ENCODE data around the gene HES7.
"Not testable (repeated sequence)": the region's sequence is repeated elsewhere in the genome, so short reads cannot be mapped to it uniquely, and the experiment has no call there.

The HES7 gene

DNA sequence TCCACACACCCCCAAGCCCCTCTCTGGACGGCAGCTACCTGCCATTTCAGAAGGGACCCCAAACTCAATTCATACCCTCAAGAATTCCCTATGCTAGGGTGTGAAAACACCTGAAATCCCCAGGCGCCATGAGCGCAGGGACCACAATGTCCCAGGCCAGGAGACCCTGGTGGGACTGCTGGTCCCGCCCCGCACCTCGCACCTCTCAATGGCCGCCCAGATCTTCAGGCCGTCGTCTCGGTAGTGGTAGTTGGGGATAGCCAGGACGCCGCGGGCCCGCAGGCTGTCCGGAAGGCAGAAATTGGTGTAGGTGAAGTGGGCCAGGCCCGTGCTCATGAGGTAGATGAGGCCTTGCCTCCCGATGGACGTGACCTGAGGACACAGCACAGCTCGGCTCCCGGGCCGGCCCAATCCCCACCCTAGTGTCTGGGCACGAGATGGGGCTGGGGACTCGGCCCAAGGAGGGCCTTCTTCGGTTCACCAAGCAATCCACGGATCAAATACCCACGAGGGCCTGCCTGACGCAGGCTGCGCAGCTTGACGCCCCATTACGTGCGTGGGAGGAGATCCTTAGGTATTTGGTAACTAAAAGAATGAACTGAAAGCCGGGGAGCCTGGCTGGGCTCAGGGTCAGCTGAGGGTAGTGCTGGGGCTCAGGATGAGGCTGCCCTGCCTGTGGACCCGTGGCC lies 14.8 kb downstream of the HES7 start:
- WGBS (ENCODE audit: extremely low coverage, insufficient coverage, low lambda C conversion rate), result no CpG with 5 or more reads among the region's 33 CpGs

DNA sequence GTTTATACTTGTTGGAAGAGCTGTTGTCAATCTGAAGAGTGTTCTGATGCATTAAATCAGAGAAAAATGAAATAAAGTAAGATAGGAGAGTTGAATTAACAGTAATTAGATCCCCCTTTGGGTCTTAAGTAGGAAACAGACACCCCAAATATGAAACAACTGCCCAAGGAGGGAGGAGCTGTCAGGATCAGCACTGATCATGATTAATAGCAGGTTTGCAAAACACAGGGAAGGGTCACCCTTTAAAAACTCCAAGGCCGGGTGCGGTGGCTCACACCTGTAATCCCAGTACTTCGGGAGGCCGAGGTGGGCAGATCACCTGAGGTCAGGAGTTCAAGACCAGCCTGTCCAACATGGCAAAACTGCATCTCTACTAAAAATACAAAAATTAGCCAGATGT lies 16.9 kb downstream of the HES7 start:
- not testable (repeated sequence) for H3K4me3 ChIP-seq (ENCODE audit: low read length); H3K79me1 ChIP-seq (ENCODE audit: low read length); H2AK5ac ChIP-seq (ENCODE audit: low read length); H3K23ac ChIP-seq (ENCODE audit: low read length); H3K79me2 ChIP-seq (ENCODE audit: control insufficient read depth, insufficient read depth, low read length); H4K8ac ChIP-seq (ENCODE audit: low read depth, low read length); H3K56ac ChIP-seq (ENCODE audit: low read length); H3K27me3 ChIP-seq (ENCODE audit: insufficient read depth, low read length, poor library complexity); H3K27ac ChIP-seq (ENCODE audit: low read depth, low read length); H3K9ac ChIP-seq (ENCODE audit: low read length); H3K18ac ChIP-seq (ENCODE audit: low read length); H3K4me1 ChIP-seq (ENCODE audit: control insufficient read depth, low read depth, low read length); H2BK15ac ChIP-seq (replicated peaks; ENCODE audit: low read depth); H3K36me3 ChIP-seq (ENCODE audit: control insufficient read depth, insufficient read depth, low read length); H4K5ac ChIP-seq (ENCODE audit: low read length); H3K4ac ChIP-seq (ENCODE audit: low read depth, low read length); DNase-seq; H3K4me2 ChIP-seq (ENCODE audit: low read length); H2BK5ac ChIP-seq (ENCODE audit: low read length); H2BK120ac ChIP-seq (ENCODE audit: low read depth, low read length)
- no CpG with 5 or more reads among the region's 4 CpGs for WGBS (ENCODE audit: extremely low coverage, insufficient coverage, low lambda C conversion rate)

More for the DNA sequence above, 14.8 kb downstream of the HES7 start:
- no peaks in the 10 kb centered on the region for H3K79me2 ChIP-seq (ENCODE audit: control insufficient read depth, insufficient read depth, low read length)
- no peak overlapping the region for H3K27ac ChIP-seq (ENCODE audit: low read depth, low read length)
- no peak overlapping the region for H2BK5ac ChIP-seq (ENCODE audit: low read length)
- H3K36me3 ChIP-seq (ENCODE audit: control insufficient read depth, insufficient read depth, low read length), result no peaks in the 10 kb centered on the region
- H4K5ac ChIP-seq (ENCODE audit: low read length), result no peak overlapping the region
- H3K23ac ChIP-seq (ENCODE audit: low read length), result no peak overlapping the region
- peaks cover 5% of the 10 kb centered on the region for H3K27me3 ChIP-seq (ENCODE audit: insufficient read depth, low read length, poor library complexity)
- no peaks in the 10 kb centered on the region for H3K4me1 ChIP-seq (ENCODE audit: control insufficient read depth, low read depth, low read length)
- no peak overlapping the region for H4K8ac ChIP-seq (ENCODE audit: low read depth, low read length)
- H2AK5ac ChIP-seq (ENCODE audit: low read length), result no peak overlapping the region
- no peak overlapping the region for H2BK120ac ChIP-seq (ENCODE audit: low read depth, low read length)
- no peak overlapping the region for H3K18ac ChIP-seq (ENCODE audit: low read length)
- no peak overlapping the region for H3K4me3 ChIP-seq (ENCODE audit: low read length)
- no peak overlapping the region for H2BK15ac ChIP-seq (replicated peaks; ENCODE audit: low read depth)
- H3K4ac ChIP-seq (ENCODE audit: low read depth, low read length), result no peak overlapping the region
- no peak overlapping the region for H3K9ac ChIP-seq (ENCODE audit: low read length)
- no peak overlapping the region for H3K4me2 ChIP-seq (ENCODE audit: low read length)
- H3K56ac ChIP-seq (ENCODE audit: low read length), result no peak overlapping the region
- no peak for DNase-seq
- no peaks in the 10 kb centered on the region for H3K79me1 ChIP-seq (ENCODE audit: low read length)

DNA sequence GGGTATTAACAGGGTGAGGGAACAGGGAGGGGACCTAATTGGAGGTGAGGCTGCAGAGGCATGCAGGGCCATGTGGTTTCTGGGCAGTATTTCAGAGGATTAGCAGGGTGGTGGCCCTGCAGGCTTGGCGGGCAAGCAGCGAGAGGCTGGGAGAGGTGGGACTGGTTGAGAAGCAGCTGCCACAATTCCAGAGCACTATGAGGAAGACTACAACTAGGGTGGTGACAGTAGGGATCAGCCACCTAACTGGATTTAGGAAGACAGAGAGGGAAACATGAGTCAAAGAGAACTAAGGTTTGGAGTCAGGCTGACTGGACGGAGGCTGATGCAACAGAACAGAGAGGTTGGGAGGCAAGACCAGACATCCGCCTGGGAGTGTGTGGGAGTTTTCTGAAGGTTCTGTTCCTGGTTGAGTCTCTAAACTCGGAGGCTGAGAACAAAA lies 17.9 kb downstream of the HES7 start:
- Histone ChIP-seq H4K8ac (ENCODE audit: low read depth, low read length) (no peak overlapping the region), H3K4ac (ENCODE audit: low read depth, low read length) (no peak overlapping the region), H3K27ac (ENCODE audit: low read depth, low read length) (no peak overlapping the region), H3K18ac (ENCODE audit: low read length) (no peak overlapping the region), H3K4me3 (ENCODE audit: low read length) (no peak overlapping the region), H3K23ac (ENCODE audit: low read length) (no peak overlapping the region), H3K9ac (ENCODE audit: low read length) (no peak overlapping the region), H4K5ac (ENCODE audit: low read length) (no peak overlapping the region), H3K56ac (ENCODE audit: low read length) (no peak overlapping the region), H3K79me2 (ENCODE audit: control insufficient read depth, insufficient read depth, low read length) (no peaks in the 10 kb centered on the region), H2BK15ac (replicated peaks; ENCODE audit: low read depth) (no peak overlapping the region), H3K36me3 (ENCODE audit: control insufficient read depth, insufficient read depth, low read length) (no peaks in the 10 kb centered on the region), H3K4me2 (ENCODE audit: low read length) (no peak overlapping the region), H2BK5ac (ENCODE audit: low read length) (no peak overlapping the region), H3K79me1 (ENCODE audit: low read length) (no peaks in the 10 kb centered on the region), H2AK5ac (ENCODE audit: low read length) (no peak overlapping the region), H3K4me1 (ENCODE audit: control insufficient read depth, low read depth, low read length) (no peaks in the 10 kb centered on the region), H2BK120ac (ENCODE audit: low read depth, low read length) (no peak overlapping the region), H3K27me3 (ENCODE audit: insufficient read depth, low read length, poor library complexity) (peaks cover 2% of the 10 kb centered on the region)
- no CpG with 5 or more reads among the region's 5 CpGs for WGBS (ENCODE audit: extremely low coverage, insufficient coverage, low lambda C conversion rate)
- DNase-seq, result peak; percentile 37

DNA sequence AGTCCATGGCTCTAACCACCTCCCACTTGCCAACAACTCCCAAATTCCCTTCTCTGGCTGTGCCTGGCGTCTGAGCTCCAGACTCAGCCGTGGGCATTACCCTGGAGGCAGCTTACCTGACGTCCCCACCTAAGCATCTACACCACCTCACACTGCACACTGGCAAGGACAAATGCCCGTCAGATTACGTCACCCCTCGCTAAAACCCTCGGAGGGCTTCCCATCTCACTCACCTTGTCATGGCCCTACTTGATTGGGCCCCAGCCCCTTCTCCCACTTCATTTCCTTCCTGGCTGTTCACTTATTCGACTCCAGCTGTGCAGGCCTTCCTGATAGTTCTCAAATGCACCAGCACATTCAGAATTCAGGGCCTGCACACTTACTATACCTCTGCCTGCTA lies 19.0 kb downstream of the HES7 start:
- no CpG with 5 or more reads among the region's 8 CpGs for WGBS (ENCODE audit: extremely low coverage, insufficient coverage, low lambda C conversion rate)
- H3K4me3 ChIP-seq (ENCODE audit: low read length), result no peak overlapping the region

DNA sequence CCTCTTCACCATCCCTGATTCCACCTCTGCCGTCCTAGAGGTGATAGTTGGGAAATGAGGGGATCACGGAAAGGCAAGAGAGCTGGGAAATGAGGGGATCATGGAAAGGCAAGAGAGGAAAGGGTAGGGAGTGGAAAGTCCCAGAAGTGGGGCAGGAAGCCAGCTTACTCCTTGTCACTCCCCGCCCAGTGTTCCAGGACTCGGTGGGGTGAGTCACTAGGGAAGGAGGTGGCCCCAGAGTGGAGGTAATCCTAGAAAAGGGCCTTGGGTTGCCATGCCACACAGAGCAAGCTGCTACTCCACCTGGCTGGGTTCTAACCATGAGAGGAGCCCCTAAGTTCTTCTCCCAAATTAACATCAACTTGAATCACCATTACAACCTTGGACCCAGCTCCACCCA lies 20.4 kb downstream of the HES7 start:
- Histone ChIP-seq H2AK5ac (ENCODE audit: low read length) (no peak overlapping the region), H3K4ac (ENCODE audit: low read depth, low read length) (no peak overlapping the region), H4K8ac (ENCODE audit: low read depth, low read length) (no peak overlapping the region), H2BK5ac (ENCODE audit: low read length) (no peak overlapping the region), H3K56ac (ENCODE audit: low read length) (no peak overlapping the region), H3K79me2 (ENCODE audit: control insufficient read depth, insufficient read depth, low read length) (no peaks in the 10 kb centered on the region), H3K18ac (ENCODE audit: low read length) (no peak overlapping the region), H3K36me3 (ENCODE audit: control insufficient read depth, insufficient read depth, low read length) (no peaks in the 10 kb centered on the region), H3K4me2 (ENCODE audit: low read length) (no peak overlapping the region), H3K27ac (ENCODE audit: low read depth, low read length) (no peak overlapping the region), H3K4me3 (ENCODE audit: low read length) (no peak overlapping the region), H3K27me3 (ENCODE audit: insufficient read depth, low read length, poor library complexity) (no peaks in the 10 kb centered on the region), H3K4me1 (ENCODE audit: control insufficient read depth, low read depth, low read length) (no peaks in the 10 kb centered on the region), H2BK120ac (ENCODE audit: low read depth, low read length) (no peak overlapping the region), H4K5ac (ENCODE audit: low read length) (no peak overlapping the region), H2BK15ac (replicated peaks; ENCODE audit: low read depth) (no peak overlapping the region), H3K9ac (ENCODE audit: low read length) (no peak overlapping the region), H3K79me1 (ENCODE audit: low read length) (no peaks in the 10 kb centered on the region), H3K23ac (ENCODE audit: low read length) (no peak overlapping the region)
- no peak for DNase-seq
- no CpG with 5 or more reads among the region's 4 CpGs for WGBS (ENCODE audit: extremely low coverage, insufficient coverage, low lambda C conversion rate)

More for the DNA sequence above, 19.0 kb downstream of the HES7 start:
- H2BK120ac ChIP-seq (ENCODE audit: low read depth, low read length), result no peak overlapping the region
- no peaks in the 10 kb centered on the region for H3K27me3 ChIP-seq (ENCODE audit: insufficient read depth, low read length, poor library complexity)
- H3K4me1 ChIP-seq (ENCODE audit: control insufficient read depth, low read depth, low read length), result no peaks in the 10 kb centered on the region
- H3K23ac ChIP-seq (ENCODE audit: low read length), result no peak overlapping the region
- H4K8ac ChIP-seq (ENCODE audit: low read depth, low read length), result no peak overlapping the region
- H2BK15ac ChIP-seq (replicated peaks; ENCODE audit: low read depth), result no peak overlapping the region
- H3K27ac ChIP-seq (ENCODE audit: low read depth, low read length), result peak overlapping the region; percentile 2
- H3K79me2 ChIP-seq (ENCODE audit: control insufficient read depth, insufficient read depth, low read length), result no peaks in the 10 kb centered on the region
- no peak overlapping the region for H3K9ac ChIP-seq (ENCODE audit: low read length)
- H2AK5ac ChIP-seq (ENCODE audit: low read length), result no peak overlapping the region
- no peak overlapping the region for H3K18ac ChIP-seq (ENCODE audit: low read length)
- H2BK5ac ChIP-seq (ENCODE audit: low read length), result no peak overlapping the region
- no peak overlapping the region for H3K4ac ChIP-seq (ENCODE audit: low read depth, low read length)
- DNase-seq, result no peak
- H3K79me1 ChIP-seq (ENCODE audit: low read length), result no peaks in the 10 kb centered on the region
- no peak overlapping the region for H4K5ac ChIP-seq (ENCODE audit: low read length)
- H3K4me2 ChIP-seq (ENCODE audit: low read length), result no peak overlapping the region
- H3K56ac ChIP-seq (ENCODE audit: low read length), result no peak overlapping the region
- H3K36me3 ChIP-seq (ENCODE audit: control insufficient read depth, insufficient read depth, low read length), result no peaks in the 10 kb centered on the region

DNA sequence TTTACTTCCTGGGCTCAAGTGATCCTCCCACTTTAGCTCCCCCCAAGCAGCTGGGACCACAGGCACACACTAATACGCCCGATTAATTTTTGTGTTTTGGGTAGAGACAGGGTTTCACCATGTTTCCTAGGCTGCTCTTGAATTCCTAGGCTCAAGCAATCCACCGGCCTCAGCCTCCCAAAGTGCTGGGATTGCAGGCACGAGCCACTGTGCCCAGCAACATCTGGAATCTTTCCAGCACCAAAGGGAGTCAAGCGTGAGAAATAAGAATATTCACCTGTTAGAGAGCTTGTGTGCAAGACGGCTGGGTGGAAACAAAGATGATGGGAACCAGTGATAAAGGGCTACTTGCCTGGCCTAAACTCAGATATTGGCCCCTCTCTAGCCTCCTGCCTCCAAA lies 22.2 kb downstream of the HES7 start:
- no peak for DNase-seq
- Histone ChIP-seq H3K4me1 (ENCODE audit: control insufficient read depth, low read depth, low read length) (no peaks in the 10 kb centered on the region), H4K8ac (ENCODE audit: low read depth, low read length) (no peak overlapping the region), H3K27me3 (ENCODE audit: insufficient read depth, low read length, poor library complexity) (no peaks in the 10 kb centered on the region), H3K23ac (ENCODE audit: low read length) (no peak overlapping the region), H3K4me3 (ENCODE audit: low read length) (no peak overlapping the region), H2BK15ac (replicated peaks; ENCODE audit: low read depth) (no peak overlapping the region), H3K79me2 (ENCODE audit: control insufficient read depth, insufficient read depth, low read length) (no peaks in the 10 kb centered on the region), H3K4ac (ENCODE audit: low read depth, low read length) (no peak overlapping the region), H2AK5ac (ENCODE audit: low read length) (no peak overlapping the region), H3K4me2 (ENCODE audit: low read length) (no peak overlapping the region), H4K5ac (ENCODE audit: low read length) (no peak overlapping the region), H2BK5ac (ENCODE audit: low read length) (no peak overlapping the region), H3K9ac (ENCODE audit: low read length) (no peak overlapping the region), H3K56ac (ENCODE audit: low read length) (no peak overlapping the region), H2BK120ac (ENCODE audit: low read depth, low read length) (no peak overlapping the region), H3K18ac (ENCODE audit: low read length) (no peak overlapping the region), H3K27ac (ENCODE audit: low read depth, low read length) (no peak overlapping the region), H3K79me1 (ENCODE audit: low read length) (no peaks in the 10 kb centered on the region), H3K36me3 (ENCODE audit: control insufficient read depth, insufficient read depth, low read length) (no peaks in the 10 kb centered on the region)
- WGBS (ENCODE audit: extremely low coverage, insufficient coverage, low lambda C conversion rate), result no CpG with 5 or more reads among the region's 6 CpGs

Data from mesendoderm (in vitro differentiated cells).